NCI-H2029 (cell line): ENCODE results near the gene ADAM15.

ENCODE experiments used
- DNase-seq: peaks from one replicate; lab custom pipeline; 2025; lab: John Stamatoyannopoulos, UW

The ADAM15 gene

GRCh38 chr1:155032886-155033285 is 18.2 kb upstream of the ADAM15 start:
- DNase-seq: no peak

- no peak for DNase-seq
Measured at GRCh38 chr1:155033524-155033923, 17.6 kb upstream of the ADAM15 start, which contains the start of the genes DCST1 and DCST2. Gene DCST1, plus strand, starts transcription at chr1:155033824. Its CDS starts 213 bp downstream, at chr1:155034037. Gene DCST2, minus strand, starts transcription at chr1:155033781. Its CDS starts 80 bp downstream, at chr1:155033701.

GRCh38 chr1:155034318-155035208 is 16.6 kb upstream of the ADAM15 start:
- no peak for DNase-seq

DNA sequence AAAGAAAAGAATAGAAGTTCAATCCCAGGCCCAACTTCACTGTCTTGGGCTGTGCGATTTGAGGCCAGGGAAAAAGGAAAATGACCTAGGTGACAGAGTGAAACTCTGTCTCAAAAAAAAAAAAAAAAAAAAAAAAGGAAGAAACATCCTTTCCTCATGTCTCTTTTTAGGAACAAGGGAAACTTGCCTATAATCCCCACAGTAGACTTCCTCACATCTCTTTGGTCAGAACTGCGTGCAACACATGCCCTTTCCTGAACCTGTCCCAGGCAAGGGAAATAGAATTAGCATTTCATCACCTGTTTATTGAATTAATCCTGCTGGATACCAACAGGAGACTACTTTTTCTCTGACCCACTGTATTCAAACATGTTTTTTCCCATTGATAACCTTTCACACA is 15.2 kb upstream of the ADAM15 start:
- DNase-seq: no peak

GRCh38 chr1:155037043-155037442 is 14.1 kb upstream of the ADAM15 start:
- peak; percentile 25 for DNase-seq

- DNase-seq: no peak
Measured at GRCh38 chr1:155037851-155038441, 13.2 kb upstream of the ADAM15 start.

DNA sequence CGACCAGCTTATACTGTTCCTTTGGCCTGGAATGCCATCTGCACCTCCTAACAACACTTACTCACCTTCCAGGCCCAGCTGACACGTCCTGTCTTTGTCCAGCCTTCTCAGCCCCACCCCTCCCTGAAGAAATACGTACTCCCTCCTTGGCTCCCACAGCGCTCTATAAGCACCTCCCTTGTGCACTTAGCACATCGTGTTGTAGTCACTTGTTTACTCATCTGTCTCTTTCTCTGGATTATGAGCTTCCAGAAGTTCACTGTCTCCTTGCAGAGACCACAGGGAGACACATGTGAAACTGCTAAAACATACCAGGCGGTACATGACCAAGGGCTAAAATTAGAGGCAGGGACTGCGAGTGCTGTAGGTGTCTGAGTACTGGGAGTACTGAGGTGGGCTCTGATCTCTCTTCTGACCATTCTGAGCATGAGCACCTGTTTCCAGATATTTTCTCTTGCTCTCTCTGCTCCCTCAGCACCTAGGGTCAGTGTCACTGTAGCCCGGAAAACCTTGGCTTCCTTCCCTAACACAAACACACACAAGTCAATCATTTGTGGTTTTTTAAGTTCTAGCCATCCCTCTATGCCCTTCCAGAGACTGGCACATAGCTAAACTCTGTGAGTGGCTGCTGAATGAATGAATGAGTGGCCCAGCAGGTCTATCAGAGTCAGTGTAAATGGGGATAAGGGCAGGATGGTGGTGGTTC is 12.4 kb upstream of the ADAM15 start:
- no peak for DNase-seq

DNA sequence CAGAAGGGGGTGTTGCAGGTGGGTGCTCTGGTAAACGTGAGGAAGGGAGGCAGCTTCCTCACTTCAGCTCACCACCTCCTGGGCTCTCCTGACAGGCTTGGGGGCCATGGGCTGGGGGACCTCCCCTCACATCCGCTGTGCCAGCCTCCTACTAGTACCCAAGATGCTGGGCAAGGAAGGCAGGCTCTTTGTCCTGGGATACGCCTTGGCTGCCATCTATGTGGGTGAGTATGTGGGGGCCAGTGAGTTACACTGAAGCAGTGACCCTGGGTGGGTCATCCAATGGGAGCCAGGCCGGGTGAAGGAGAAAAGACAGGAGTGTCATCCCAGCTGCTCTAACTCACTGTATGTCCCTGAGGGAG is 11.8 kb upstream of the ADAM15 start:
- DNase-seq: no peak

GRCh38 chr1:155040358-155041093 is 10.6 kb upstream of the ADAM15 start:
- DNase-seq: no peak

DNA sequence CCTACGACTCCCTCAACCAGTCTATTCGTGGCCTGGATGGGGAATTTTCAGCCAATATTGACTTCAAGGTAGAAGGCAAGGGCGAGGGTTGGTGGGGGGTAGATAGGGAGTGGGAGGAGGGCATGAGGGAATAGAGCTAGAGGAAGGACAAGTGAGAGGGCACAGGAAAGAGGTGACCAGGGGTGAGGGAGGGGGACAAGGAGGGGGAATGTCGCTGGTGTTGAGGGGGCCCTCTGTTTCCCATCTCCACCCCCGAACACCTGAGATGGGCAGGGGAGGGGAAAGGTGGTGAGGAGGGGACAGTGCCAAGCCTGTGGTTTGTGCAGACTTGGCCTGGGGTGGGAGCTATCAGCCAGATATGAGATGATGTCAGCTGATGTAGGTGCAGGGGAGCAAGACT is 8.3 kb upstream of the ADAM15 start:
- no peak for DNase-seq

DNA sequence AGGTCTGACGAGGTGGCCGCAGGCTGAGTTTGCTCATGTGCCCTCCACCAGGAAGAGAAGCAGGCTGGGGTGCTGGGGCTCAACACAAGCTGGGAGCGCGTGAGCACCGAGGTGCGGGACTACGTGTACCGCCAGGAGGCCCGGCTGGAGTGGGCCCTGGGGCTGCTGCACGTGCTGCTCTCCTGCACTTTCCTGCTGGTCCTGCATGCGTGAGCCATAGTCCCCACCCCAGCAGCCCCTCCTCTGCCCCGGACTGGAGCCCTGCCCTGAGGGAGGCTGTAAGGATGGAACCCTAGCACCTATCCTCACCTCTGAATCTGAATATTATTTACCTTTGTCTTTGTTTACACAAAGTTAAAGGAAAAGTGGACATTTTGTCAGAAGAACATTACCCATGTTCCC is 7.8 kb upstream of the ADAM15 start:
- DNase-seq: no peak

GRCh38 chr1:155043793-155044192 is 7.3 kb upstream of the ADAM15 start:
- DNase-seq: no peak

GRCh38 chr1:155044365-155044764 is 6.8 kb upstream of the ADAM15 start:
- DNase-seq: no peak

DNA sequence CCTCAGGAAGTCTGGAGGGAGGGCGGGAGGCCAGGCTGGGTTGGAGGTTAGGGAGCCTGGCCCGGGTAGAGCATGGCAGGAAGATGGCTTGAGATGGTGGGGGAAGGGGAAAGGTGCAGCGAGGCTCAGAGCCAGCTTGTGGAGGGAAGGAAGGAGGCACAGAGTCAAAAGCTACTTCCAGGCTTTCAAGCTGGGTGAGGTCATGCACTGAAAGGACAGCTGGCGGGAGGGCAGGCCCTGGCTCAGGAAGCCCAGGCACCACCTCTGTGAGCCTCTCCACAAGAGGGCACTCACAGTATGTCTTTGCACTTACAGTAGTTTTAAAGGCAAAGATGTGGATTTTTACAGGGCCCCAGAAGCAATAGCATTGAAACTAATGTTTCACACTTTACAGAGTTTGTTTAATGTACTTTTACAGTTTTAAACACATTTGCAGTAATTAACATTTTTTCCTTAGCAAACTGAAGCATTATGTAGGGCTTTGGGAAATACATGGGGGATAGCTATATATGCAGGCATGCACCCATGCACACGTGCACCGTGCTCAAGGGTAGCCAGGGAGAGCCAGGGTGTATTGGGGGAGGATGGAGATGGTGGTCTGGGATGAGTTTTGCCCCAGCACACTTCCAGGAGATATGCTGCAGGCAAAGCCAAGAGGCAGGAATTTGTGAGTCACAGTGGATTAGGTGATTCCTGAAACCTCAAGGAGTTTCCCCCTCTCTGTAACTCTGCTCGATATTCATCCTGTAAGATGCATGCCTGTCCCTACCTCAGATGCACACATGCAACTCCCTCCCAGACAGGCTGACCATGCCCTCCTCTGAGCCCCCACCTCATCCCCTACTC is 6.1 kb upstream of the ADAM15 start:
- peak; percentile 79 for DNase-seq

GRCh38 chr1:155048449-155049334 is 2.4 kb upstream of the ADAM15 start:
- no peak for DNase-seq

GRCh38 chr1:155049651-155050559 is 1.2 kb upstream of the ADAM15 start:
- DNase-seq: peak; percentile 40

GRCh38 chr1:155051342-155051776 is 243 bp downstream of the ADAM15 start:
- no peak for DNase-seq

DNA sequence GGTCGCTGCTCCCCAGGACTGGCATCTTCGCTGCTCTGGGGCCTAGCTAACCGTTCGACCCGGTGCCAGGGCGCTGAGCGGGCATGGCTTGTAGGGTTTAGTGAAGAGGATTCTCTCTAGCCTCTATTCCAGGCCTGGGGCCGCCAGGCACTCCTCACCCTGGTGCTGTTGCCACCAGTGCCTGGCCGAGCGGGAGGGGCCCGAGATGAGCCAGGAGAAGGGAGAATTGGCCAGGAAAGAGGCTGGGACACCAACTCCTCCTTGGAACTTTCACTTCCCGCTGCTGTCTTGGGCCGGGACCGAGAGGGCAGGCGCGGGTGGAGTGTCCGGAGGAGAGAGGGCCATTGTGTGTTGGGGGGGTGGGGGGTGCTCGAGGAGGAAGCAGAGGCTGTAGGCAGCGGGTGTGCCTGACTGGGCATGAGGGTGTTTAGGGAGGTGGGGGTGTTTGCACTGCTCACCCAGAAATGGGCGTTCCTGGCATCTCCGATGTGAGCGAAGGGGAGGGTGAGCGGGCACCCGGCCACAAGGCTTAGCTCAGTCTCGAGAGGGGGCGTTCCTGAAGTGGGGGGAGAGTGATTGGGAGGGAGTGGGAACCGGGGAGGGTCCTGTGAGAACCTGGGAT is 772 bp downstream of the ADAM15 start:
- DNase-seq: peak; percentile 53
